SK-N-SH (cell line): ENCODE measurements around the gene FBXO45. TPM values are rescaled to one million over a fixed set of nuclear protein-coding genes. Genes with fewer than 3 reads are reported as not detected.

Experiments used
- CTCF ChIA-PET: fragments of 300-600, 350-600 bp; formaldehyde crosslinking; extraction: SDS; loops from one replicate; lab custom pipeline; 2021; lab: Yijun Ruan, JAX
- POLR2A ChIA-PET: fragments of 350-600 bp; sonication (Branson Sonifier 250); formaldehyde crosslinking; extraction: SDS; loops from one replicate; lab custom pipeline; 2020; ENCODE audit warnings: antibody characterized with exemption, inconsistent platforms; lab: Yijun Ruan, JAX
- DNase-seq: peaks from one replicate; pipeline ENCODE4 v3.0.0; 2012
- H2AFZ ChIP-seq: fragments of 200-600 bp; sonication (generic); 2 replicates; pipeline ENCODE4 v1.8.1; 2016; ENCODE audit warnings: antibody characterized with exemption, mild to moderate bottlenecking, low read depth
- H3F3A ChIP-seq: fragments of 200-600 bp; sonication (generic); replicated peaks from 2 replicates; pipeline ENCODE3; 2016; ENCODE audit warnings: antibody characterized with exemption, mild to moderate bottlenecking; ENCODE audit not compliant: insufficient read depth
- H3K27ac ChIP-seq, 2 experiments: fragments of 200-500 bp in 1 of 2; fragments of 200-600 bp in 1 of 2; sonication (Bioruptor generic) in 1 of 2; sonication (generic), shearing (Covaris generic) in 1 of 2; 2 replicates each; pipeline versions ENCODE4 v1.5.1 to v1.6.1; 2014 to 2016; ENCODE audit warnings: low read depth in 2 of 2, inconsistent platforms in 1 of 2, low read length in 1 of 2, mild to moderate bottlenecking in 1 of 2, mixed read lengths in 1 of 2
- H3K27me3 ChIP-seq: fragments of 200-600 bp; sonication (generic), shearing (Covaris generic); 2 replicates; pipeline ENCODE4 v1.6.1; 2016; ENCODE audit warnings: mixed run types; ENCODE audit not compliant: insufficient read depth
- H3K36me3 ChIP-seq, 2 experiments: fragments of 200-500 bp in 1 of 2; fragments of 200-600 bp in 1 of 2; sonication (Bioruptor generic) in 1 of 2; sonication (generic) in 1 of 2; replicated peaks in 1 of 2; 2 replicates each; pipeline versions ENCODE3 to v1.5.1; 2014 to 2016; ENCODE audit warnings: low read length in 1 of 2, mild to moderate bottlenecking in 1 of 2; ENCODE audit not compliant: insufficient read depth in 2 of 2, control insufficient read depth in 1 of 2
- H3K4me1 ChIP-seq, 2 experiments: fragments of 200-500 bp in 1 of 2; fragments of 200-600 bp in 1 of 2; sonication (Bioruptor generic) in 1 of 2; sonication (generic), shearing (Covaris generic) in 1 of 2; 2 replicates each; pipeline versions ENCODE4 v1.5.1 to v1.6.1; 2014 to 2016; ENCODE audit warnings: low read depth in 1 of 2, low read length in 1 of 2, mixed run types in 1 of 2; ENCODE audit not compliant: insufficient read depth in 2 of 2, control insufficient read depth in 1 of 2
- H3K4me2 ChIP-seq: fragments of 200-600 bp; sonication (generic), shearing (Covaris generic); 2 replicates; pipeline ENCODE4 v1.6.1; 2017; ENCODE audit warnings: mixed run types
- H3K4me3 ChIP-seq, 2 experiments: fragments of 200-500 bp in 1 of 2; fragments of 200-600 bp in 1 of 2; sonication (Bioruptor generic) in 1 of 2; sonication (generic), shearing (Covaris generic) in 1 of 2; 2 replicates each; pipeline versions ENCODE4 v1.5.1 to v1.8.1; 2014 to 2016; ENCODE audit warnings: low read depth in 2 of 2, inconsistent platforms in 1 of 2, low read length in 1 of 2, mild to moderate bottlenecking in 1 of 2, mixed read lengths in 1 of 2, moderate library complexity in 1 of 2
- H3K79me2 ChIP-seq: fragments of 200-600 bp; sonication (generic); 2 replicates; pipeline ENCODE4 v1.8.1; 2017; ENCODE audit warnings: mild to moderate bottlenecking; ENCODE audit not compliant: insufficient read depth
- H3K9ac ChIP-seq: fragments of 200-600 bp; sonication (generic); 2 replicates; pipeline ENCODE4 v1.6.1; 2017; ENCODE audit warnings: mixed run types
- H3K9me2 ChIP-seq: fragments of 200-600 bp; sonication (generic); 2 replicates; pipeline ENCODE4 v1.6.1; 2017; ENCODE audit warnings: mixed run types
- H3K9me3 ChIP-seq: fragments of 200-600 bp; sonication (generic); 2 replicates; pipeline ENCODE4 v1.6.1; 2017; ENCODE audit warnings: mixed run types, mild to moderate bottlenecking, moderate library complexity
- H4K20me1 ChIP-seq: fragments of 200-600 bp; sonication (generic); 2 replicates; pipeline ENCODE4 v1.6.1; 2017; ENCODE audit warnings: mild to moderate bottlenecking, mixed run types; ENCODE audit not compliant: insufficient read depth
- ELF1 ChIP-seq: IDR thresholded peaks from 2 replicates; pipeline ENCODE4 v1.4.0; 2012
- FOSL2 ChIP-seq: IDR thresholded peaks from 2 replicates; pipeline ENCODE4 v1.4.0; 2012; ENCODE audit warnings: low read depth, mild to moderate bottlenecking, moderate library complexity, borderline replicate concordance
- FOXJ3 ChIP-seq: sonication (generic); formaldehyde crosslinking; IDR thresholded peaks from 2 replicates; pipeline ENCODE4 v1.5.1; 2020; ENCODE audit warnings: mild to moderate bottlenecking, missing genetic modification reagents
- FOXM1 ChIP-seq: IDR thresholded peaks from 2 replicates; pipeline ENCODE4 v1.4.0; 2012; ENCODE audit warnings: low read depth, mild to moderate bottlenecking
- MEF2A ChIP-seq: IDR thresholded peaks from 2 replicates; pipeline ENCODE4 v1.4.0; 2012; ENCODE audit warnings: low read depth, borderline replicate concordance
- MXI1 ChIP-seq: IDR thresholded peaks from 2 replicates; pipeline ENCODE4 v1.6.1; 2012; ENCODE audit warnings: mild to moderate bottlenecking, low read depth, low read length, improper control_type of control experiment
- NFIC ChIP-seq: IDR thresholded peaks from 2 replicates; pipeline ENCODE4 v1.4.0; 2012; ENCODE audit warnings: borderline replicate concordance
- POLR2AphosphoS5 ChIP-seq: IDR thresholded peaks from 2 replicates; pipeline ENCODE4 v1.6.1; 2012; ENCODE audit warnings: low read depth, low read length
- RAD21 ChIP-seq: IDR thresholded peaks from 2 replicates; pipeline ENCODE4 v1.6.1; 2012; ENCODE audit warnings: mild to moderate bottlenecking, low read length
- RFX5 ChIP-seq: IDR thresholded peaks from 2 replicates; pipeline ENCODE4 v1.6.1; 2012; ENCODE audit warnings: mild to moderate bottlenecking, improper control_type of control experiment, low read length
- SIN3A ChIP-seq: IDR thresholded peaks from 2 replicates; pipeline ENCODE4 v1.6.1; 2012; ENCODE audit warnings: low read depth, mild to moderate bottlenecking, low read length, moderate library complexity, borderline replicate concordance
- SMC3 ChIP-seq: IDR thresholded peaks from 2 replicates; pipeline ENCODE4 v1.6.1; 2012; ENCODE audit warnings: low read depth, low read length, improper control_type of control experiment
- TAF1 ChIP-seq: IDR thresholded peaks from 2 replicates; pipeline ENCODE4 v1.6.1; 2012; ENCODE audit warnings: low read depth, mild to moderate bottlenecking, low read length, moderate library complexity, borderline replicate concordance
- YY1 ChIP-seq: IDR thresholded peaks from 2 replicates; pipeline ENCODE4 v1.4.0; 2012; ENCODE audit warnings: low read depth, mild to moderate bottlenecking
- WGBS: methylation state at CpG from one replicate; pipeline ENCODE4 v1.1.6; 2017; ENCODE audit warnings: low lambda C conversion rate; 5-methylcytosine and 5-hydroxymethylcytosine counted together
- polyA plus RNA-seq, 3 experiments: library from polyadenylated mRNA; depleted of rRNA; stranded (reverse); fragments of >200 nt; gene quantifications; 2 replicates each; pipeline ENCODE4 v1.2.3, GENCODE V29; 2012
- TF ChIP-seq, protein P1 (sequence below): fragments of 150-350 bp; IDR thresholded peaks from 2 replicates; pipeline ENCODE4 v1.6.1; 2016; ENCODE audit warnings: mild to moderate bottlenecking, low read depth, low read length
- TF ChIP-seq, protein P2 (sequence below): IDR thresholded peaks from 2 replicates; pipeline ENCODE4 v1.4.0; 2012; ENCODE audit warnings: low read depth, borderline replicate concordance
- TF ChIP-seq, protein P3 (sequence below): fragments of 150-350 bp; IDR thresholded peaks from 2 replicates; pipeline ENCODE4 v1.6.1; 2017; ENCODE audit warnings: antibody characterized with exemption, low read length, low read depth, borderline replicate concordance
- TF ChIP-seq, protein P4 (sequence below): fragments of 200-600 bp; sonication (generic); IDR thresholded peaks from 2 replicates; pipeline ENCODE4 v1.6.1; 2017; ENCODE audit warnings: antibody characterized with exemption, mild to moderate bottlenecking, moderate library complexity

FBXO45 gene
- polyA plus RNA-seq, 1 of the 3 experiments (the other 2 are of a cell fraction) = 3.2 TPM

DNA sequence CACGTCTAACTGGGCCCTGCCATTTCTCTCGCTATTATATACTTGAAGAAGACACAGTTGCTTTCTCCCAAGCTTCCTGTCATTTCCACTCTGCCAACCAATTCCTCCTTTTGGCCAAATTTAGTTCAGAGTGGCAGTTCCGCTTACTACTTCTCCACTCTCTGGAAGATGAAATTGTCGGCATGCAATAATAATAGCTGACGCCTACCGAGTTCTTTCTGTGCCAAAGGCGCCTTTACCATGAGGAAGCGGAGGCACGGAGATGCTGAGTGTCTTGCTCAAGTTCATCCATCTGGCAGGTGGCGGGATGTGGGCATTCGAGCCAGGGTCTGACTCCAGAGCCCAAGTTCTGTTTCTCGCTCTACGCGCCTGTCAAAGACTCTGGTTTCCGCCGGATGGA, 56.4 kb downstream of the FBXO45 start:
- ChIA-PET POLR2A (no interaction called here), CTCF (no interaction called here)
- no peak for DNase-seq
- Histone ChIP-seq H3K9me2 (no peaks in the 10 kb centered on the region), H3K9ac (no peak overlapping the region), H3K27me3 (0 out of 2 replicates have a peak, but pooled peaks cover 5% of the 10 kb centered on the region), H3K36me3 (no peaks in the 10 kb centered on the region), H3K4me3 (no peak overlapping the region), H3F3A (no peaks in the 10 kb centered on the region), H3K9me3 (no peaks in the 10 kb centered on the region), H3K79me2 (no peaks in the 10 kb centered on the region), H3K4me2 (no peak overlapping the region), H2AFZ (no peak overlapping the region), H3K4me1 (no peaks in the 10 kb centered on the region), H3K27ac (no peak overlapping the region), H4K20me1 (no peaks in the 10 kb centered on the region)
- TF ChIP-seq MEF2A = no peak
- TF ChIP-seq SIN3A = no peak
- TF ChIP-seq RFX5 = no peak
- no peak for TF ChIP-seq MXI1
- TF ChIP-seq YY1 = no peak
- TF ChIP-seq FOXJ3 = no peak
- TF ChIP-seq TAF1 = no peak
- no peak for TF ChIP-seq NFIC
- no peak for TF ChIP-seq FOSL2
- no peak for TF ChIP-seq POLR2AphosphoS5
- no peak for TF ChIP-seq FOXM1
- TF ChIP-seq, protein P1, sequence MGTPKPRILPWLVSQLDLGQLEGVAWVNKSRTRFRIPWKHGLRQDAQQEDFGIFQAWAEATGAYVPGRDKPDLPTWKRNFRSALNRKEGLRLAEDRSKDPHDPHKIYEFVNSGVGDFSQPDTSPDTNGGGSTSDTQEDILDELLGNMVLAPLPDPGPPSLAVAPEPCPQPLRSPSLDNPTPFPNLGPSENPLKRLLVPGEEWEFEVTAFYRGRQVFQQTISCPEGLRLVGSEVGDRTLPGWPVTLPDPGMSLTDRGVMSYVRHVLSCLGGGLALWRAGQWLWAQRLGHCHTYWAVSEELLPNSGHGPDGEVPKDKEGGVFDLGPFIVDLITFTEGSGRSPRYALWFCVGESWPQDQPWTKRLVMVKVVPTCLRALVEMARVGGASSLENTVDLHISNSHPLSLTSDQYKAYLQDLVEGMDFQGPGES = no peak
- no peak for TF ChIP-seq SMC3
- TF ChIP-seq, protein P2, sequence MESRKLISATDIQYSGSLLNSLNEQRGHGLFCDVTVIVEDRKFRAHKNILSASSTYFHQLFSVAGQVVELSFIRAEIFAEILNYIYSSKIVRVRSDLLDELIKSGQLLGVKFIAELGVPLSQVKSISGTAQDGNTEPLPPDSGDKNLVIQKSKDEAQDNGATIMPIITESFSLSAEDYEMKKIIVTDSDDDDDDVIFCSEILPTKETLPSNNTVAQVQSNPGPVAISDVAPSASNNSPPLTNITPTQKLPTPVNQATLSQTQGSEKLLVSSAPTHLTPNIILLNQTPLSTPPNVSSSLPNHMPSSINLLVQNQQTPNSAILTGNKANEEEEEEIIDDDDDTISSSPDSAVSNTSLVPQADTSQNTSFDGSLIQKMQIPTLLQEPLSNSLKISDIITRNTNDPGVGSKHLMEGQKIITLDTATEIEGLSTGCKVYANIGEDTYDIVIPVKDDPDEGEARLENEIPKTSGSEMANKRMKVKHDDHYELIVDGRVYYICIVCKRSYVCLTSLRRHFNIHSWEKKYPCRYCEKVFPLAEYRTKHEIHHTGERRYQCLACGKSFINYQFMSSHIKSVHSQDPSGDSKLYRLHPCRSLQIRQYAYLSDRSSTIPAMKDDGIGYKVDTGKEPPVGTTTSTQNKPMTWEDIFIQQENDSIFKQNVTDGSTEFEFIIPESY = no peak
- no peak for TF ChIP-seq ELF1
- no peak for TF ChIP-seq RAD21
- WGBS = 91% methylated on average over 16 of the region's 16 CpGs

DNA sequence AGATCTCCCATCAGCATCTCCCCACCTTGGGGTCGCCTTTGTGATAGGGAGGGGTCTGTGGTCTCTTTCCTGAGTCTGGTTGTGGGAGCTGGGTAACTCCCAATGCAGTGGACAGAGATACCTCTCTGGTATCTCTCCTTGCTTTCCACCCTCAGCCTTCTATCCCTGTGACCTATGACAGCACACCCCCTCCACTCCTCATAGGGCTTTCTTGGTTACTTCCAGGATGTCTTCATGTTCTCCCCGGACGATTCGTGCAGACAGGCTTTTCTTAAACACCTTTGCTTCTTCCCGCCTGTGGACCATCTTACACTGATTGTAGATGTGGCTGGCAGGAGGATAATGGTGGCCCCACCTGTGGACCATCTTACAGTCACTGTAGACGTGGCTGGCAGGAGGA, 56.9 kb downstream of the FBXO45 start:
- Histone ChIP-seq H3K9me3 (no peaks in the 10 kb centered on the region), H3K4me1 (no peaks in the 10 kb centered on the region), H4K20me1 (no peaks in the 10 kb centered on the region), H2AFZ (no peak overlapping the region), H3K4me2 (no peak overlapping the region), H3K4me3 (no peak overlapping the region), H3K9ac (no peak overlapping the region), H3K36me3 (no peaks in the 10 kb centered on the region), H3K79me2 (no peaks in the 10 kb centered on the region), H3K27ac (no peak overlapping the region), H3K27me3 (0 out of 2 replicates have a peak, but pooled peaks cover 5% of the 10 kb centered on the region), H3K9me2 (no peaks in the 10 kb centered on the region), H3F3A (no peaks in the 10 kb centered on the region)
- ChIA-PET POLR2A (no interaction called here), CTCF (no interaction called here)
- WGBS = 68% methylated on average over 6 of the region's 6 CpGs
- no peak for DNase-seq
- no peak for TF ChIP-seq MEF2A
- TF ChIP-seq, protein P3, sequence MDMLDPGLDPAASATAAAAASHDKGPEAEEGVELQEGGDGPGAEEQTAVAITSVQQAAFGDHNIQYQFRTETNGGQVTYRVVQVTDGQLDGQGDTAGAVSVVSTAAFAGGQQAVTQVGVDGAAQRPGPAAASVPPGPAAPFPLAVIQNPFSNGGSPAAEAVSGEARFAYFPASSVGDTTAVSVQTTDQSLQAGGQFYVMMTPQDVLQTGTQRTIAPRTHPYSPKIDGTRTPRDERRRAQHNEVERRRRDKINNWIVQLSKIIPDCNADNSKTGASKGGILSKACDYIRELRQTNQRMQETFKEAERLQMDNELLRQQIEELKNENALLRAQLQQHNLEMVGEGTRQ = no peak
- TF ChIP-seq, protein P4, sequence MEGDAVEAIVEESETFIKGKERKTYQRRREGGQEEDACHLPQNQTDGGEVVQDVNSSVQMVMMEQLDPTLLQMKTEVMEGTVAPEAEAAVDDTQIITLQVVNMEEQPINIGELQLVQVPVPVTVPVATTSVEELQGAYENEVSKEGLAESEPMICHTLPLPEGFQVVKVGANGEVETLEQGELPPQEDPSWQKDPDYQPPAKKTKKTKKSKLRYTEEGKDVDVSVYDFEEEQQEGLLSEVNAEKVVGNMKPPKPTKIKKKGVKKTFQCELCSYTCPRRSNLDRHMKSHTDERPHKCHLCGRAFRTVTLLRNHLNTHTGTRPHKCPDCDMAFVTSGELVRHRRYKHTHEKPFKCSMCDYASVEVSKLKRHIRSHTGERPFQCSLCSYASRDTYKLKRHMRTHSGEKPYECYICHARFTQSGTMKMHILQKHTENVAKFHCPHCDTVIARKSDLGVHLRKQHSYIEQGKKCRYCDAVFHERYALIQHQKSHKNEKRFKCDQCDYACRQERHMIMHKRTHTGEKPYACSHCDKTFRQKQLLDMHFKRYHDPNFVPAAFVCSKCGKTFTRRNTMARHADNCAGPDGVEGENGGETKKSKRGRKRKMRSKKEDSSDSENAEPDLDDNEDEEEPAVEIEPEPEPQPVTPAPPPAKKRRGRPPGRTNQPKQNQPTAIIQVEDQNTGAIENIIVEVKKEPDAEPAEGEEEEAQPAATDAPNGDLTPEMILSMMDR = no peak
